Activated T-cell treated with anti-CD3 and anti-CD28 coated beads, Interleukin-2, amount 50 U/mL, for 72 hours (primary cell): ENCODE measurements around the gene IFNA5. TPM values are rescaled to one million over a fixed set of nuclear protein-coding genes. Genes with fewer than 3 reads are reported as not detected.

Experiments
- ATAC-seq, 2 donors: fragments of 150-1000 bp; cut with Tn5 transposase; replicated peaks in 1 of 2; 2 replicates each; pipeline ENCODE4 v1.10.0; 2021; ENCODE audit warnings: moderate library complexity in 2 of 2, mild to moderate bottlenecking in 1 of 2
- DNase-seq, 2 donors: peaks; one replicate each; pipeline ENCODE4 v3.0.0; 2021 to 2022; ENCODE audit warnings: mixed read lengths in 1 of 2
- H3K27ac Mint-ChIP-seq: one replicate; pipeline ENCODE4 v1.8.0; 2022; ENCODE audit warnings: mild to moderate bottlenecking, moderate library complexity, mixed read lengths
- H3K27me3 Mint-ChIP-seq: one replicate; pipeline ENCODE4 v1.8.0; 2022; ENCODE audit warnings: low read depth, mixed read lengths
- H3K36me3 Mint-ChIP-seq, 2 donors: one replicate each; pipeline ENCODE4 v1.8.0; 2022; ENCODE audit warnings: mixed read lengths in 2 of 2, mild to moderate bottlenecking in 1 of 2; ENCODE audit not compliant: insufficient read depth in 2 of 2
- H3K4me1 Mint-ChIP-seq: one replicate; pipeline ENCODE4 v1.8.0; 2022; ENCODE audit warnings: low read depth, mixed read lengths
- H3K4me3 Mint-ChIP-seq, 2 donors: one replicate each; pipeline ENCODE4 v1.8.0; 2022; ENCODE audit warnings: mild to moderate bottlenecking in 2 of 2, mixed read lengths in 2 of 2, moderate library complexity in 2 of 2
- H3K9me3 Mint-ChIP-seq, 2 donors: one replicate each; pipeline ENCODE4 v1.8.0; 2022; ENCODE audit warnings: mixed read lengths in 2 of 2
- total RNA-seq, 2 donors: library from RNA; stranded (reverse); gene quantifications; one replicate each; pipeline ENCODE4 v1.2.3, GENCODE V29; 2022

The IFNA5 gene
- total RNA-seq, 2 donors from 2014 or later: not detected

GRCh38 chr9:21317956-21318923, 13.1 kb upstream of the IFNA5 start:
- peaks cover 0 to 5% of the 10 kb centered on the region in 2 donors for H3K36me3 Mint-ChIP-seq
- H3K4me1 Mint-ChIP-seq: peaks cover 5% of the 10 kb centered on the region
- H3K9me3 Mint-ChIP-seq: no peaks in the 10 kb centered on the region
- H3K27me3 Mint-ChIP-seq: no peaks in the 10 kb centered on the region
- no peak overlapping the region for H3K27ac Mint-ChIP-seq
- no peak overlapping the region for H3K4me3 Mint-ChIP-seq
- DNase-seq (peak; percentile 20 to 24), ATAC-seq (peak; percentile 45 to 69)

GRCh38 chr9:21316860-21317259, 11.7 kb upstream of the IFNA5 start:
- Mint-ChIP-seq H3K4me1 (peaks cover 5% of the 10 kb centered on the region), H3K36me3 (no peaks in the 10 kb centered on the region), H3K27me3 (no peaks in the 10 kb centered on the region), H3K9me3 (no peaks in the 10 kb centered on the region), H3K27ac (no peak overlapping the region), H3K4me3 (no peak overlapping the region)
- ATAC-seq (no peak), DNase-seq (no peak)

GRCh38 chr9:21316032-21316842, 11.1 kb upstream of the IFNA5 start:
- Mint-ChIP-seq H3K4me1 (peaks cover 5% of the 10 kb centered on the region), H3K27me3 (no peaks in the 10 kb centered on the region), H3K36me3 (no peaks in the 10 kb centered on the region), H3K27ac (no peak overlapping the region), H3K9me3 (no peaks in the 10 kb centered on the region), H3K4me3 (no peak overlapping the region)
- ATAC-seq (no peak), DNase-seq (no peak)

- Mint-ChIP-seq H3K27me3 (no peaks in the 10 kb centered on the region), H3K36me3 (no peaks in the 10 kb centered on the region), H3K4me3 (no peak overlapping the region), H3K4me1 (peaks cover 5% of the 10 kb centered on the region), H3K27ac (no peak overlapping the region), H3K9me3 (no peaks in the 10 kb centered on the region)
- DNase-seq (no peak), ATAC-seq (no peak)
Observed at GRCh38 chr9:21314152-21314551, 9.0 kb upstream of the IFNA5 start.

- Mint-ChIP-seq H3K4me3 (no peak overlapping the region), H3K4me1 (no peaks in the 10 kb centered on the region), H3K27ac (no peak overlapping the region), H3K9me3 (no peaks in the 10 kb centered on the region), H3K27me3 (peaks cover 18% of the 10 kb centered on the region), H3K36me3 (no peaks in the 10 kb centered on the region)
- DNase-seq: no peak
- ATAC-seq: no peak
Observed at GRCh38 chr9:21311889-21312288, 6.8 kb upstream of the IFNA5 start.

- Mint-ChIP-seq H3K4me1 (peaks cover 17% of the 10 kb centered on the region), H3K27ac (no peak overlapping the region), H3K27me3 (peaks cover 14% of the 10 kb centered on the region), H3K36me3 (no peaks in the 10 kb centered on the region), H3K9me3 (no peaks in the 10 kb centered on the region), H3K4me3 (no peak overlapping the region)
- DNase-seq (no peak), ATAC-seq (no peak)
Observed at GRCh38 chr9:21295992-21296391, 9.1 kb downstream of the IFNA5 start.

GRCh38 chr9:21294904-21295538, 10.1 kb downstream of the IFNA5 start:
- Mint-ChIP-seq H3K4me1 (peaks cover 17% of the 10 kb centered on the region), H3K36me3 (no peaks in the 10 kb centered on the region), H3K9me3 (no peaks in the 10 kb centered on the region), H3K27ac (no peak overlapping the region), H3K4me3 (no peak overlapping the region), H3K27me3 (peaks cover 13% of the 10 kb centered on the region)
- DNase-seq (no peak), ATAC-seq (no peak)

GRCh38 chr9:21294364-21294774, 10.7 kb downstream of the IFNA5 start:
- Mint-ChIP-seq H3K36me3 (no peaks in the 10 kb centered on the region), H3K4me1 (peaks cover 17% of the 10 kb centered on the region), H3K27ac (no peak overlapping the region), H3K4me3 (no peak overlapping the region), H3K27me3 (peaks cover 13% of the 10 kb centered on the region), H3K9me3 (no peaks in the 10 kb centered on the region)
- ATAC-seq (peak in 1 of 2 donors; percentile 44), DNase-seq (no peak)

- Mint-ChIP-seq H3K36me3 (no peaks in the 10 kb centered on the region), H3K4me1 (peaks cover 9% of the 10 kb centered on the region), H3K4me3 (no peak overlapping the region), H3K9me3 (no peaks in the 10 kb centered on the region), H3K27me3 (peaks cover 14% of the 10 kb centered on the region), H3K27ac (no peak overlapping the region)
- ATAC-seq (no peak), DNase-seq (no peak)
Observed at GRCh38 chr9:21289848-21290247, 15.3 kb downstream of the IFNA5 start.

- no peaks in the 10 kb centered on the region for H3K4me1 Mint-ChIP-seq
- ATAC-seq: no peak
- no peaks in the 10 kb centered on the region for H3K9me3 Mint-ChIP-seq
- no peaks in the 10 kb centered on the region for H3K36me3 Mint-ChIP-seq
- H3K27ac Mint-ChIP-seq: no peak overlapping the region
- H3K27me3 Mint-ChIP-seq: peaks cover 19% of the 10 kb centered on the region
- no peak overlapping the region for H3K4me3 Mint-ChIP-seq
- no peak for DNase-seq
Observed at GRCh38 chr9:21287280-21287679, 17.8 kb downstream of the IFNA5 start.

- Mint-ChIP-seq H3K4me1 (no peaks in the 10 kb centered on the region), H3K36me3 (no peaks in the 10 kb centered on the region), H3K4me3 (no peak overlapping the region), H3K9me3 (no peaks in the 10 kb centered on the region), H3K27ac (no peak overlapping the region), H3K27me3 (peaks cover 20% of the 10 kb centered on the region)
- DNase-seq: no peak
- ATAC-seq: no peak
Observed at GRCh38 chr9:21286659-21287058, 18.5 kb downstream of the IFNA5 start.

GRCh38 chr9:21286099-21286498, 19.0 kb downstream of the IFNA5 start:
- no peak overlapping the region for H3K27ac Mint-ChIP-seq
- ATAC-seq (no peak), DNase-seq (no peak)
- peaks cover 26% of the 10 kb centered on the region for H3K27me3 Mint-ChIP-seq
- no peaks in the 10 kb centered on the region for H3K36me3 Mint-ChIP-seq
- H3K4me3 Mint-ChIP-seq: no peak overlapping the region
- no peaks in the 10 kb centered on the region for H3K4me1 Mint-ChIP-seq
- no peaks in the 10 kb centered on the region for H3K9me3 Mint-ChIP-seq

- Mint-ChIP-seq H3K9me3 (no peaks in the 10 kb centered on the region), H3K4me3 (no peak overlapping the region), H3K36me3 (no peaks in the 10 kb centered on the region), H3K27me3 (peaks cover 25% of the 10 kb centered on the region), H3K4me1 (no peaks in the 10 kb centered on the region), H3K27ac (no peak overlapping the region)
- DNase-seq (no peak), ATAC-seq (no peak)
Observed at GRCh38 chr9:21281275-21281674, 23.8 kb downstream of the IFNA5 start.
